ENCODE data around the gene RASL11B. TPM values are rescaled to one million over a fixed set of nuclear protein-coding genes. Genes with fewer than 3 reads are reported as not detected.

RASL11B gene
- total RNA-seq, 4 donors from 2014 or later, result 0.54 TPM; not detected in 3

- TF ChIP-seq POLR2A (IDR thresholded peaks at IDR 0.05), result no peak
- no peak for TF ChIP-seq CTCF (IDR thresholded peaks at IDR 0.05)
Measured at GRCh38 chr4:52864793-52865192, 2.7 kb downstream of the RASL11B start.

GRCh38 chr4:52865300-52865699 is 3.2 kb downstream of the RASL11B start:
- Histone ChIP-seq H3K9me3 (no peaks in the 10 kb centered on the region), H3K4me1 (peaks cover 0 to 16% (median 4%) of the 10 kb centered on the region in 4 donors), H3K27ac (no peak overlapping the region), H3K4me3 (no peak overlapping the region), H3K36me3 (no peaks in the 10 kb centered on the region), H3K27me3 (no peaks in the 10 kb centered on the region)
- DNase-seq, result no peak
- TF ChIP-seq CTCF (IDR thresholded peaks at IDR 0.05) (no peak), POLR2A (IDR thresholded peaks at IDR 0.05) (no peak)

More at GRCh38 chr4:52864793-52865192, 2.7 kb downstream of the RASL11B start:
- H3K27me3 ChIP-seq, result no peaks in the 10 kb centered on the region
- H3K4me3 ChIP-seq, result no peak overlapping the region
- no peak for DNase-seq
- no peaks in the 10 kb centered on the region for H3K9me3 ChIP-seq
- peaks cover 0 to 16% (median 4%) of the 10 kb centered on the region in 4 donors for H3K4me1 ChIP-seq
- H3K27ac ChIP-seq, result no peak overlapping the region
- no peaks in the 10 kb centered on the region for H3K36me3 ChIP-seq

GRCh38 chr4:52866734-52867133 is 4.6 kb downstream of the RASL11B start:
- no peak overlapping the region for H3K4me3 ChIP-seq
- TF ChIP-seq CTCF (IDR thresholded peaks at IDR 0.05) (no peak), POLR2A (IDR thresholded peaks at IDR 0.05) (no peak)

GRCh38 chr4:52867163-52867562 is 5.0 kb downstream of the RASL11B start:
- TF ChIP-seq CTCF (IDR thresholded peaks at IDR 0.05) (no peak), POLR2A (IDR thresholded peaks at IDR 0.05) (no peak)
- Histone ChIP-seq H3K9me3 (no peaks in the 10 kb centered on the region), H3K27me3 (no peaks in the 10 kb centered on the region), H3K4me1 (peaks cover 0 to 11% (median 3%) of the 10 kb centered on the region in 4 donors), H3K4me3 (no peak overlapping the region), H3K36me3 (no peaks in the 10 kb centered on the region), H3K27ac (no peak overlapping the region)
- no peak for DNase-seq

More at GRCh38 chr4:52866734-52867133, 4.6 kb downstream of the RASL11B start:
- DNase-seq, result no peak
- Histone ChIP-seq H3K27ac (no peak overlapping the region), H3K36me3 (no peaks in the 10 kb centered on the region), H3K9me3 (no peaks in the 10 kb centered on the region), H3K4me1 (peaks cover 0 to 11% (median 3%) of the 10 kb centered on the region in 4 donors), H3K27me3 (no peaks in the 10 kb centered on the region)

- Histone ChIP-seq H3K4me3 (no peak overlapping the region), H3K4me1 (peaks cover 0 to 3% (median 0%) of the 10 kb centered on the region in 4 donors), H3K9me3 (no peaks in the 10 kb centered on the region), H3K36me3 (no peaks in the 10 kb centered on the region), H3K27ac (no peak overlapping the region), H3K27me3 (no peaks in the 10 kb centered on the region)
- DNase-seq, result no peak
- TF ChIP-seq POLR2A (IDR thresholded peaks at IDR 0.05), result no peak
- no peak for TF ChIP-seq CTCF (IDR thresholded peaks at IDR 0.05)
Measured at GRCh38 chr4:52868133-52868532, 6.0 kb downstream of the RASL11B start.

GRCh38 chr4:52869196-52869595 is 7.1 kb downstream of the RASL11B start:
- no peaks in the 10 kb centered on the region for H3K9me3 ChIP-seq
- TF ChIP-seq POLR2A (IDR thresholded peaks at IDR 0.05), result no peak
- TF ChIP-seq CTCF (IDR thresholded peaks at IDR 0.05), result no peak
- no peak for DNase-seq
- H3K27me3 ChIP-seq, result no peaks in the 10 kb centered on the region
- no peak overlapping the region for H3K4me3 ChIP-seq
- H3K36me3 ChIP-seq, result no peaks in the 10 kb centered on the region
- H3K27ac ChIP-seq, result no peak overlapping the region
- peaks cover 0 to 3% (median 0%) of the 10 kb centered on the region in 4 donors for H3K4me1 ChIP-seq

All from Peyer's patch (tissue), 4 donors.